GM21576 (cell line): Measurements from ENCODE around the gene FOXA1.
"Not testable (repeated sequence)": the region's sequence is repeated elsewhere in the genome, so short reads cannot be mapped to it uniquely, and the experiment has no call there.

ENCODE experiments used
- ATAC-seq: cut with Tn5 transposase; IDR thresholded peaks from one replicate; pipeline ENCODE4 v1.9.1; 2021; ENCODE audit warnings: mild to moderate bottlenecking, moderate library complexity; ENCODE audit not compliant: unreplicated experiment

The FOXA1 gene

GRCh38 chr14:37563189-37563588, 31.9 kb downstream of the FOXA1 start:
- no peak for ATAC-seq

- no peak for ATAC-seq
Measured at GRCh38 chr14:37559386-37559785, 35.7 kb downstream of the FOXA1 start.

DNA sequence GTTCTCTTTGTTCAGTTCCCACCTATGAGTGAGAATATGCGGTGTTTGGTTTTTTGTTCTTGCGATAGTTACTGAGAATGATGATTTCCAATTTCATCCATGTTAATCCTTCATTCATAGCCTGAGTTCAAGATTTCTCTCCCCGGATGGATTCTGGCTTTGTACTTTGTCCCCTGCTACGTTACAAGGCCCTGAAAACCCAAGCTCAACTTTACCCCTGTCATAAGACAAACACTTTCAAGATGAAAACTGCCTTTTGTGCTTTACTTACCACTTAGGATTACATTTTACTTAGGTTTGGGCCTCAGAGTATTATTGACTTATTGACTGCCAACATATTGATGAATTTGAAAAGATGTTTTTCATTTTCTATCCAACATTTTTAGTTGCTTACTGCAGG, 36.3 kb downstream of the FOXA1 start:
- no peak for ATAC-seq

GRCh38 chr14:37555596-37555995, 39.5 kb downstream of the FOXA1 start:
- ATAC-seq: not testable (repeated sequence)

DNA sequence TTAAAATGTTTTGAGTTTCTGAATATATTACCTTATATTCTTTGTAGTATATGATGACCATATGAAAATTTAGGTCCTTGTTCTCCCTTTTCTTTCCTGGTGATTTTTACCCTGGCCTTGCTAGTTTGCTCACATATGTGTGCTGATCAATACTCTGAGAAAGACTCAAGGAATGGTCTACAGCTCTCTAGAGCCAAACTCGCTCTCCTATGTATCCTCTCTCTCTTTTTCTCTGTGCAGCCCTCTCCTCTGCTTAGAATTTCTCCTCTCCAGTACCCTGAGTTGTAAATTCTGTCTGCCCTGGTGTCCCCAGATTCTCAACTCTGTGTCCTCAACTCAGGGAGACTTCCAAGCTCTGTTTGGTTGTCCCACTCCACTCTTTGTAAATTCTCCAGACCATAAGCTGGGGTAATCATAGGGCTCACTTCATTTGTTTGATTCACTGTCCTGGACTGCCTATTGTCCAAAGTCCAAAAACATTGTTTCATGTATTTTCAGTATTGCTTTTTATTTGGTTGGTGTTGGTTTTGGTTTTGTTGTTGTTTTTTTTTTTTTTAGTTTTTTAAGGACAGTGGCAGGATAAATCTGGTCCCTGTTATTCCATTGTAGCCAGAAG, 41.0 kb downstream of the FOXA1 start:
- no peak for ATAC-seq

GRCh38 chr14:37551119-37551518, 43.9 kb downstream of the FOXA1 start:
- ATAC-seq: no peak

GRCh38 chr14:37550511-37550910, 44.5 kb downstream of the FOXA1 start:
- no peak for ATAC-seq

- ATAC-seq: no peak
Measured at GRCh38 chr14:37546621-37547447, 48.2 kb downstream of the FOXA1 start.

GRCh38 chr14:37545174-37545573, 49.9 kb downstream of the FOXA1 start:
- no peak for ATAC-seq

DNA sequence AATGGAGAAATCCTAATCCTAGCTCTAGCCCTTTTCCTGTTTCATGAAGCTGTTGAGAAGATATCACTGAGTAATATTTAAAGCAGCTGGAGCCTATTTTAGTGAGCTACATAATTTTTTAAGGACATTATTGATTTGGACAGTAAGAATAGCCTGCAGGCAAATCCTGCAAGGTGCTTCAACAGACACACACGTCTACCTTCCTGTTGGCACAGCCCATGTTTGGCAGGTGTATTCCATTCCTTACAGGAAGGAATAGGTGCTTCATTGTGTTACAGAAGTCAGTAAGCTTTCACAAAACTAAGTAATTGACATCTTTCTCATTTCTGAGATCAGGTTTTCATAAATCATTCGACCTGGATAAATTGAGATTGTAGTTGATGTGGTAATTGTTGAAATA, 50.6 kb downstream of the FOXA1 start:
- no peak for ATAC-seq

DNA sequence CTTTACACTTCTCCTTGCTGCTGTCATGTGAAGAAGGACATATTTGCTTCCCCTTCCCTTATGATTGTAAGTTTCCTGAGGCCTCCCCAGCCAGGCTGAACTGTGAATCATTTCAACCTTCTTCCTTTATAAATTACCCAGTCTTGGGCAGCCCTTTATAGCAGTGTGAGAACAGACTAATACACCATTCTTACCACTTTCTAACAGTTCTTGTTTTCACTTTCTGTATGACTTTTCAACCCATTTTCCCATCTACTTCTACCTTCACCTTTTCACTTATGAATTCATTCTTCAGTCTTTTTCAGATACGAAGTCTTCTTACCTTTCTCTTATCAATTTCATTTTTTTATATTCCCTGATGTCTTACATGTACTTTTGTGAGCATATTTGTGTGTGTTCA, 55.1 kb downstream of the FOXA1 start:
- ATAC-seq: no peak
